Adrenal gland (tissue), 5 donors: ENCODE results near the gene ATP1B2.

Source experiments
- CTCF ChIP-seq, 6 experiments: fragments of 450-650 bp in 4 of 6; fragments of 200-600 bp in 2 of 6; sonication (generic) in 1 of 6; IDR thresholded peaks; 1 replicate in 5 of 6; 2 replicates in 1 of 6; pipeline versions ENCODE4 v1.5.1 to v1.8.0; 2016 to 2021; ENCODE audit warnings: antibody characterized with exemption in 6 of 6, mild to moderate bottlenecking in 2 of 6, moderate library complexity in 1 of 6
- POLR2A ChIP-seq, 2 donors: fragments of 450-650 bp; IDR thresholded peaks; one replicate each; pipeline ENCODE4 v1.6.1; 2017; ENCODE audit warnings: antibody characterized with exemption in 2 of 2, mild to moderate bottlenecking in 2 of 2, moderate library complexity in 1 of 2
- donor health status: DM: no; HTN: no; CAD: no.

- TF ChIP-seq CTCF (IDR thresholded peaks at IDR 0.05) (no peak), POLR2A (IDR thresholded peaks at IDR 0.05) (no peak)
Observed at GRCh38 chr17:7706631-7707354, 56.1 kb downstream of the ATP1B2 start.
